ENCODE results near the gene LRP1B.

DNA sequence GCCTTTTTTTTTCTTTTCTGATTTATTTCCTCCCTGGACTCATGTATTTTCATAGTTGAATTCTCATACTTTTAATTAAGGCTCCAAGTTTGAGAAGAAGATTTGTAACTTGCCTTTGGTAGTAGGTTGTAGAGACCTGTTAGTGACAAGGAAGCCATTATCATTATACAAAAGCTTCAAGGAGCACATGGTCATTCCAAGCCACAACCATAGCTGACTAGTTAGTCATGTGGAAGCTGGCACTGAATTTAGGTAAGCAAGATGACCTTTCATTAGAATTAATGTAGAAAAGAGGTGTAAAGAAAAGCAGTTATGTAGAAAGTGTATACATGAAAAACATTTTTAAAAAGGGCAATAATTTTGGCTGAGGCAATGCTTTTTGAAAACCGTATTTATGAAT is 89.7 kb downstream of the LRP1B start:
- TF ChIP-seq, protein P1, sequence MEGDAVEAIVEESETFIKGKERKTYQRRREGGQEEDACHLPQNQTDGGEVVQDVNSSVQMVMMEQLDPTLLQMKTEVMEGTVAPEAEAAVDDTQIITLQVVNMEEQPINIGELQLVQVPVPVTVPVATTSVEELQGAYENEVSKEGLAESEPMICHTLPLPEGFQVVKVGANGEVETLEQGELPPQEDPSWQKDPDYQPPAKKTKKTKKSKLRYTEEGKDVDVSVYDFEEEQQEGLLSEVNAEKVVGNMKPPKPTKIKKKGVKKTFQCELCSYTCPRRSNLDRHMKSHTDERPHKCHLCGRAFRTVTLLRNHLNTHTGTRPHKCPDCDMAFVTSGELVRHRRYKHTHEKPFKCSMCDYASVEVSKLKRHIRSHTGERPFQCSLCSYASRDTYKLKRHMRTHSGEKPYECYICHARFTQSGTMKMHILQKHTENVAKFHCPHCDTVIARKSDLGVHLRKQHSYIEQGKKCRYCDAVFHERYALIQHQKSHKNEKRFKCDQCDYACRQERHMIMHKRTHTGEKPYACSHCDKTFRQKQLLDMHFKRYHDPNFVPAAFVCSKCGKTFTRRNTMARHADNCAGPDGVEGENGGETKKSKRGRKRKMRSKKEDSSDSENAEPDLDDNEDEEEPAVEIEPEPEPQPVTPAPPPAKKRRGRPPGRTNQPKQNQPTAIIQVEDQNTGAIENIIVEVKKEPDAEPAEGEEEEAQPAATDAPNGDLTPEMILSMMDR (IDR thresholded peaks at IDR 0.05) = no peak
- TF ChIP-seq POLR2A (IDR thresholded peaks at IDR 0.05) = no peak

Measured in right lobe of liver (tissue), 4 donors.